Mammary epithelial cell (primary cell): ENCODE results near the gene MMP28.

Experiments used
- CTCF ChIP-seq, 2 donors: IDR thresholded peaks in 1 of 2; conservative IDR thresholded peaks in 1 of 2; 2 replicates each; pipeline ENCODE4 v1.5.1; 2011 to 2012; ENCODE audit warnings: inconsistent platforms in 2 of 2, low read length in 2 of 2, mild to moderate bottlenecking in 2 of 2, control low read depth in 1 of 2, low read depth in 1 of 2; ENCODE audit not compliant: insufficient read depth in 1 of 2; ENCODE audit errors: extremely low read depth in 1 of 2
- EZH2 ChIP-seq: IDR thresholded peaks from 2 replicates; pipeline ENCODE4 v1.6.1; 2012; ENCODE audit warnings: low read length, inconsistent platforms, borderline replicate concordance

- no peak for TF ChIP-seq CTCF (conservative IDR thresholded peaks at IDR 0.05 in 1 of 2, IDR thresholded peaks at IDR 0.05 in 1 of 2; ENCODE audit: extremely low read depth in 1 of 2, insufficient read depth in 1 of 2, low read depth in 1 of 2, low read length in 2 of 2)
- no peak for TF ChIP-seq EZH2
Measured at GRCh38 chr17:35784895-35785294, 10.5 kb downstream of the MMP28 start.
